Measurements from ENCODE around the gene ISM1.

The ISM1 gene

DNA sequence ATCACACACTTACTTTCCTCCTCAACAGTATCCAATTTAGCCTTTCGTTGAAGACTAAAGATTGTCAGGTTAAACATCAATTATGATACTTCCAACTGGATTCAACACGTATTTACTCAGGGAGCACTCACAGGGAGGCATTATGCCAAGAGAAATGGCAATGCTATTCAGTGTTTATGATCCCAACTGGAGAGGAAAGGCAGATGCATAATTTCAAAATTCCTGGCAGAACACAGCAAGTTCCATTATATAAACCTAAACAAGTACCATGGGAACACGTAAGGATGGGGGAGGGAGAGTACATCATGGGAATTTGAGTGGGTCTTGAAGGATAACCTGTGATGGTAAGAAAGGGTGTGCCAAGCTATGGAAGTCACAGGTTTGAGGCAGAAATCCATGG lies 112.7 kb downstream of the ISM1 start:
- WGBS: 92% methylated on average over 2 of the region's 3 CpGs
- Histone ChIP-seq H2AK5ac (ENCODE audit: low read length, severe bottlenecking) (no peak overlapping the region), H3K14ac (ENCODE audit: low read length in 2 of 2) (no peak overlapping the region), H2BK5ac (ENCODE audit: low read depth, low read length, poor library complexity, severe bottlenecking) (no peak overlapping the region), H3K4me3 (ENCODE audit: insufficient read depth in 1 of 2, low read depth in 1 of 2, low read length in 2 of 2) (no peak overlapping the region), H3K27me3 (ENCODE audit: control insufficient read depth in 1 of 2, insufficient read depth in 1 of 2, low read length in 2 of 2) (no peaks in the 10 kb centered on the region), H2BK15ac (ENCODE audit: low read depth, poor library complexity, severe bottlenecking) (no peak overlapping the region), H3K9ac (ENCODE audit: low read length) (no peak overlapping the region), H3K23ac (ENCODE audit: low read length in 2 of 2) (no peak overlapping the region), H3K4me2 (ENCODE audit: low read length, poor library complexity, severe bottlenecking) (no peak overlapping the region), H3K4me1 (ENCODE audit: control insufficient read depth, insufficient read depth, low read depth, low read length) (peaks cover 10% of the 10 kb centered on the region), H4K8ac (ENCODE audit: low read length) (no peak overlapping the region), H3K27ac (ENCODE audit: low read length, poor library complexity, severe bottlenecking) (no peak overlapping the region), H4K91ac (ENCODE audit: low read length) (no peak overlapping the region), H3K36me3 (ENCODE audit: control insufficient read depth in 1 of 2, insufficient read depth in 2 of 2, low read depth in 1 of 2, low read length in 2 of 2) (no peaks in the 10 kb centered on the region), H3K9me3 (ENCODE audit: control insufficient read depth, low read length) (no peaks in the 10 kb centered on the region), H3K79me1 (replicated peaks; ENCODE audit: low read length, poor library complexity, severe bottlenecking) (no peaks in the 10 kb centered on the region), H2BK12ac (ENCODE audit: low read length in 2 of 2) (no peak overlapping the region), H3K4ac (ENCODE audit: low read depth in 1 of 2, low read length in 2 of 2) (no peak overlapping the region), H2AFZ (ENCODE audit: low read depth, low read length) (no peak overlapping the region), H3K18ac (ENCODE audit: low read depth in 1 of 2, low read length in 2 of 2) (no peak overlapping the region), H2BK120ac (ENCODE audit: low read depth, low read length) (no peak overlapping the region)
- no peak for DNase-seq

GRCh38 chr20:13336308-13337089 lies 115.4 kb downstream of the ISM1 start:
- Histone ChIP-seq H3K23ac (ENCODE audit: low read length in 2 of 2) (no peak overlapping the region), H4K8ac (ENCODE audit: low read length) (no peak overlapping the region), H3K4ac (ENCODE audit: low read depth in 1 of 2, low read length in 2 of 2) (no peak overlapping the region), H3K36me3 (ENCODE audit: control insufficient read depth in 1 of 2, insufficient read depth in 2 of 2, low read depth in 1 of 2, low read length in 2 of 2) (no peaks in the 10 kb centered on the region), H3K4me2 (ENCODE audit: low read length, poor library complexity, severe bottlenecking) (no peak overlapping the region), H3K79me1 (replicated peaks; ENCODE audit: low read length, poor library complexity, severe bottlenecking) (no peaks in the 10 kb centered on the region), H3K9me3 (ENCODE audit: control insufficient read depth, low read length) (no peaks in the 10 kb centered on the region), H3K4me1 (ENCODE audit: control insufficient read depth, insufficient read depth, low read depth, low read length) (peaks cover 10% of the 10 kb centered on the region), H2BK120ac (ENCODE audit: low read depth, low read length) (no peak overlapping the region), H2BK5ac (ENCODE audit: low read depth, low read length, poor library complexity, severe bottlenecking) (peak overlapping the region; percentile 60), H3K18ac (ENCODE audit: low read depth in 1 of 2, low read length in 2 of 2) (no peak overlapping the region), H3K27ac (ENCODE audit: low read length, poor library complexity, severe bottlenecking) (peak overlapping the region; percentile 84), H3K27me3 (ENCODE audit: control insufficient read depth in 1 of 2, insufficient read depth in 1 of 2, low read length in 2 of 2) (no peaks in the 10 kb centered on the region), H4K91ac (ENCODE audit: low read length) (no peak overlapping the region), H2BK15ac (ENCODE audit: low read depth, poor library complexity, severe bottlenecking) (no peak overlapping the region), H3K14ac (ENCODE audit: low read length in 2 of 2) (no peak overlapping the region), H2BK12ac (ENCODE audit: low read length in 2 of 2) (no peak overlapping the region), H3K4me3 (ENCODE audit: insufficient read depth in 1 of 2, low read depth in 1 of 2, low read length in 2 of 2) (no peak overlapping the region), H2AK5ac (ENCODE audit: low read length, severe bottlenecking) (peak overlapping the region; percentile 93), H3K9ac (ENCODE audit: low read length) (no peak overlapping the region), H2AFZ (ENCODE audit: low read depth, low read length) (no peak overlapping the region)
- WGBS: 96% methylated on average over 4 of the region's 4 CpGs
- DNase-seq: no peak

DNA sequence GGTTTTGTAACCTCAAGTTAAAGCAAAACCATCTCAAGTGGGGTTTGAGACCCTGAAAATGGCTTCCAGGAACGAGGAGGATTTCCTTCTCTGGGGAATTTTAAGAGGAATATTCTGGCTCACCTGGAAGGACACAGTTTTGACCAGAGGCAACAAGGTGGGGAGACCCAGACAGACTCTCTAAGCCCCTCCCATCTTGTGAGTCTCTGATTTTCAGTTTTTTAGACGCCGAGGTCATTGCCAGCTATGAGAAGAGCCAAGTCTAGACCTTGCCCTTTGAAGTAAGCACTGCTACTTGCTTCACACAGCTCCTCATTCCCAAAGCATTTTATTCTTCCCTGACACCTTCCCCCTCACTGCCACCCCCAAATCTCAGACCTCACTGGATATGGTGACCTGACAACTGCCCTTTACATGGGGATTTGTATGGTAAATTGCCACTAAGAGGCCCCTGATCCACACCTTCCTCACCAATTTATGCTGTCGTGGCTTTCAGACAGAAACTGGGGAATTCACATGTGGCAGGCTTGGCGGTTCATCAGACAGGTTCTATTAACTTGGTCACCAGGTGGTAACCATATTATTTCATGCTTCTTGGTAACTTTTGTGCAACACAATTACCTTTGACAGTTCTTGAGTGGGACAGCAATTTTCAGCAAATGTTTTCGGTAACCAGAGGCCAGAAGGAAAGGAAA lies 116.2 kb downstream of the ISM1 start:
- H2BK12ac ChIP-seq (ENCODE audit: low read length in 2 of 2): no peak overlapping the region
- no peak overlapping the region for H3K23ac ChIP-seq (ENCODE audit: low read length in 2 of 2)
- H3K27me3 ChIP-seq (ENCODE audit: control insufficient read depth in 1 of 2, insufficient read depth in 1 of 2, low read length in 2 of 2): no peaks in the 10 kb centered on the region
- WGBS: 81% methylated on average over 6 of the region's 6 CpGs
- H2BK15ac ChIP-seq (ENCODE audit: low read depth, poor library complexity, severe bottlenecking): no peak overlapping the region
- no peaks in the 10 kb centered on the region for H3K9me3 ChIP-seq (ENCODE audit: control insufficient read depth, low read length)
- no peak overlapping the region for H3K4me2 ChIP-seq (ENCODE audit: low read length, poor library complexity, severe bottlenecking)
- no peak overlapping the region for H3K18ac ChIP-seq (ENCODE audit: low read depth in 1 of 2, low read length in 2 of 2)
- no peak for DNase-seq
- no peaks in the 10 kb centered on the region for H3K79me1 ChIP-seq (replicated peaks; ENCODE audit: low read length, poor library complexity, severe bottlenecking)
- H3K36me3 ChIP-seq (ENCODE audit: control insufficient read depth in 1 of 2, insufficient read depth in 2 of 2, low read depth in 1 of 2, low read length in 2 of 2): no peaks in the 10 kb centered on the region
- no peak overlapping the region for H2BK120ac ChIP-seq (ENCODE audit: low read depth, low read length)
- H2BK5ac ChIP-seq (ENCODE audit: low read depth, low read length, poor library complexity, severe bottlenecking): peak overlapping the region; percentile 60
- no peak overlapping the region for H4K91ac ChIP-seq (ENCODE audit: low read length)
- no peak overlapping the region for H3K9ac ChIP-seq (ENCODE audit: low read length)
- no peak overlapping the region for H3K4me3 ChIP-seq (ENCODE audit: insufficient read depth in 1 of 2, low read depth in 1 of 2, low read length in 2 of 2)
- no peak overlapping the region for H3K4ac ChIP-seq (ENCODE audit: low read depth in 1 of 2, low read length in 2 of 2)
- H2AFZ ChIP-seq (ENCODE audit: low read depth, low read length): no peak overlapping the region
- peaks cover 10% of the 10 kb centered on the region for H3K4me1 ChIP-seq (ENCODE audit: control insufficient read depth, insufficient read depth, low read depth, low read length)
- peak overlapping the region; percentile 84 for H3K27ac ChIP-seq (ENCODE audit: low read length, poor library complexity, severe bottlenecking)
- no peak overlapping the region for H4K8ac ChIP-seq (ENCODE audit: low read length)
- H2AK5ac ChIP-seq (ENCODE audit: low read length, severe bottlenecking): peak overlapping the region; percentile 93
- no peak overlapping the region for H3K14ac ChIP-seq (ENCODE audit: low read length in 2 of 2)

DNA sequence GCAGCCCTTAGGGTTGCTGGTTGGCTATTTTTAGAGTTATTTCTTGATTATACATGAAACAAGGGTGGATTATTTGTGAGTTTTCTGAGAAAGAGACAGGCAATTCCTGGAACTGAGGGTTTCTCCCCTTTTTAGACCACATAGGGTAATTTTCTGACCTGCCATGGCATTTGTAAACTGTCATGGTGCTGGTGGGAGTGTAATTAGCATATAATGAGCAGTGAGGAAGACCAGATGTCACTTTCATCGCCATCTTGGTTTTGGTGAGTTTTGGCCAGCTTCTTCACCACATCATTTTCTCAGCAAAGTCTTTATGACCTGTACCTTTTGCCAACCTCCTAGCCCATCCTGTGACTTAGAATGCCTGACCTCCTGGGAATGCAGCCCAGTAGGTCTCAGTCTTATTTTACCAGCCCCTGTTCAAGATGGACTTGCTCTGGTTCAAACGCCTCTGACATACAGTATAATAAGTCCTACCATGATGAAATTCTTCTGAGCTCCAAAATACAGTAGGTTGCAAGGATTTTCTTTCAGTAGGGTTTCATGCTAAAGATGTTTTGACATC lies 117.1 kb downstream of the ISM1 start:
- Histone ChIP-seq H3K9ac (ENCODE audit: low read length) (no peak overlapping the region), H4K8ac (ENCODE audit: low read length) (no peak overlapping the region), H2AFZ (ENCODE audit: low read depth, low read length) (no peak overlapping the region), H2BK12ac (ENCODE audit: low read length in 2 of 2) (no peak overlapping the region), H2BK15ac (ENCODE audit: low read depth, poor library complexity, severe bottlenecking) (no peak overlapping the region), H3K4me2 (ENCODE audit: low read length, poor library complexity, severe bottlenecking) (no peak overlapping the region), H3K4me3 (ENCODE audit: insufficient read depth in 1 of 2, low read depth in 1 of 2, low read length in 2 of 2) (no peak overlapping the region), H2BK5ac (ENCODE audit: low read depth, low read length, poor library complexity, severe bottlenecking) (no peak overlapping the region), H3K4me1 (ENCODE audit: control insufficient read depth, insufficient read depth, low read depth, low read length) (peaks cover 6% of the 10 kb centered on the region), H4K91ac (ENCODE audit: low read length) (no peak overlapping the region), H3K27me3 (ENCODE audit: control insufficient read depth in 1 of 2, insufficient read depth in 1 of 2, low read length in 2 of 2) (no peaks in the 10 kb centered on the region), H3K23ac (ENCODE audit: low read length in 2 of 2) (no peak overlapping the region), H3K14ac (ENCODE audit: low read length in 2 of 2) (no peak overlapping the region), H2BK120ac (ENCODE audit: low read depth, low read length) (no peak overlapping the region), H3K18ac (ENCODE audit: low read depth in 1 of 2, low read length in 2 of 2) (no peak overlapping the region), H3K9me3 (ENCODE audit: control insufficient read depth, low read length) (no peaks in the 10 kb centered on the region), H3K79me1 (replicated peaks; ENCODE audit: low read length, poor library complexity, severe bottlenecking) (no peaks in the 10 kb centered on the region), H3K27ac (ENCODE audit: low read length, poor library complexity, severe bottlenecking) (no peak overlapping the region), H3K4ac (ENCODE audit: low read depth in 1 of 2, low read length in 2 of 2) (no peak overlapping the region), H2AK5ac (ENCODE audit: low read length, severe bottlenecking) (peak overlapping the region; percentile 63), H3K36me3 (ENCODE audit: control insufficient read depth in 1 of 2, insufficient read depth in 2 of 2, low read depth in 1 of 2, low read length in 2 of 2) (no peaks in the 10 kb centered on the region)
- no peak for DNase-seq
- WGBS: 88% methylated on average over 1 of the region's 2 CpGs
